GM21367 (cell line): ENCODE results near the gene SC5D.

Source experiments
- ATAC-seq: cut with Tn5 transposase; IDR thresholded peaks from one replicate; pipeline ENCODE4 v1.9.1; 2021; ENCODE audit not compliant: unreplicated experiment

SC5D gene

GRCh38 chr11:121291896-121292494 lies 576 bp upstream of the SC5D start:
- peak; percentile 22 for ATAC-seq

- ATAC-seq = no peak
Measured at GRCh38 chr11:121293288-121293594, 670 bp downstream of the SC5D start.

- ATAC-seq = no peak
Measured at GRCh38 chr11:121295246-121296029, 2.9 kb downstream of the SC5D start.

GRCh38 chr11:121297872-121298271 lies 5.3 kb downstream of the SC5D start:
- no peak for ATAC-seq

- no peak for ATAC-seq
Measured at GRCh38 chr11:121298774-121299173, 6.2 kb downstream of the SC5D start.

GRCh38 chr11:121299417-121299816 lies 6.8 kb downstream of the SC5D start:
- no peak for ATAC-seq

- ATAC-seq = no peak
Measured at GRCh38 chr11:121300313-121300971, 7.9 kb downstream of the SC5D start.

- no peak for ATAC-seq
Measured at GRCh38 chr11:121300972-121301699, 8.6 kb downstream of the SC5D start.

- no peak for ATAC-seq
Measured at GRCh38 chr11:121304759-121305158, 12.2 kb downstream of the SC5D start.

- no peak for ATAC-seq
Measured at GRCh38 chr11:121308816-121309215, 16.2 kb downstream of the SC5D start.

GRCh38 chr11:121309688-121310087 lies 17.1 kb downstream of the SC5D start:
- ATAC-seq = peak; percentile 87

GRCh38 chr11:121310908-121311307 lies 18.3 kb downstream of the SC5D start:
- ATAC-seq = no peak

- no peak for ATAC-seq
Measured at GRCh38 chr11:121311373-121311772, 18.8 kb downstream of the SC5D start.

GRCh38 chr11:121312483-121312882 lies 19.9 kb downstream of the SC5D start:
- no peak for ATAC-seq

- ATAC-seq = no peak
Measured at GRCh38 chr11:121318848-121319834, 26.6 kb downstream of the SC5D start.

- no peak for ATAC-seq
Measured at GRCh38 chr11:121321614-121322243, 29.2 kb downstream of the SC5D start.

- no peak for ATAC-seq
Measured at GRCh38 chr11:121323046-121323607, 30.6 kb downstream of the SC5D start.

GRCh38 chr11:121326230-121326629 lies 33.7 kb downstream of the SC5D start:
- ATAC-seq = no peak

GRCh38 chr11:121327553-121327952 lies 35.0 kb downstream of the SC5D start:
- no peak for ATAC-seq
